SH-SY5Y (cell line): Measurements from ENCODE around the gene PTPRK.

Experiments
- GATA2 ChIP-seq: IDR thresholded peaks from 2 replicates; pipeline ENCODE4 v1.6.1; 2011; ENCODE audit warnings: mild to moderate bottlenecking, low read depth, low read length
- GATA3 ChIP-seq: IDR thresholded peaks from 2 replicates; pipeline ENCODE4 v1.6.1; 2011; ENCODE audit warnings: low read depth, mild to moderate bottlenecking, low read length, moderate library complexity

DNA sequence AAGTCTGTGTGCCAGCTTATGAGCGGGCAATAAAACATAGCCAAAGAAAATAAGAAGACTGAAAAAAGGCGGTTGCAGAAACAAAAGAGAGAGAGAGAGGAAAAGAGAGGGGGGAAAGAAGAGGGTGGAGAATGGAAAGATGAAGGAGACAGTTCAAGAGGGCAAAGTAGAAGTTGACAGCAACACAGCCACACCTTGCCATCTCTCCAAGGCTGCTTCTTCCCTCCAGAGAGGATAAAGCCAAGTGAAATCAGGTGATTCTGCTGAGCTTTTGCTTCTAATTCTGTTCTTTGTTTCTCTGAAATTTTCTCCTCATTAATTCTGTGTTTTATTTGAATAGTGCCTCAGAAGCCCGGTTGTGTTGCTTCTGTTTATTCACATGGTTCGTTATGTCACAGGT, 48.5 kb downstream of the PTPRK start:
- TF ChIP-seq GATA3 = no peak
- TF ChIP-seq GATA2 = no peak
